Measurements from ENCODE around the gene TMF1.

The TMF1 gene

DNA sequence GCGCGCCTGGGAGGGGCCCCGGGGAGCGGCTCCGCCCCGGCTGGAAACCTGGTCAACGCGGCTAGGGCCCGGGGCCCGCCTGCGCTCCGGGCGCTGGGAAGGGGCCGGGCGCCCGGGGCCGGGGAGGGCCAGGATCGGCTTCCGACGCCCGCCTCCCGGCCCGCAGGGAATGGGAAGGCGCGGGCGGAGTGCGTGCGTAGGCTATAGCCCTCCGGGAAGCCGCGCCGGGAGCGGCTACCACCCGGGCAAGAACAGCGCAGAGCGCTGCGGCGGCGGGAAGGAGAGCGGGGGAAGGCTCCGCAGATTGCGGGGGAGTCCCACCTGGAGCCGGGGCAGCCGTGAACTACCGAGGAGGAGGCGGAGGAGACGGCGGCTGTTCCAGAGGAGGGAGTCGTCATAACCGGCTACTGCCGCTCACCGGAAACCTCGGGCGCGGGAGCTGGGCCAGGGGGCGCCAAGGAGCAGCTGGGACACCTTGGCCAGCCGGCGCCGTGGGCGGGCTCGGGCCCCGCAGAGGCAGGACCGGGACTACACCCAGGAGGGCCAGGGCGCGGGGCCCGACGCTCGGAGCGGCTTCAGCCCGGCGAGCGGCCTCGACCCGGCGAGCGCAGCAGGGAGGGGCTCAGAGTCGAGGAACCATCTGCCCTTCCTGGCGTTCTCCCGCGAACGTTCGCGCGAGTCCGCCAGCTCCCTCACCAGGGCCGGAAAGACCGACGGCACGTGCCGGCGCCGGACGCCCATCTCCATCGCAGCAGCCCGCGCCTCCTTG, 38.7 kb downstream of the TMF1 start, which contains the start of gene EOGT:
EOGT (minus strand) TSS at position 432 of the 769 bp plus-strand sequence. CDS start 3,838 bp downstream, outside the sequence.
- peaks cover 28% of the 10 kb centered on the region for H3K4me1 Mint-ChIP-seq (ENCODE audit: low read depth)
- H3K4me3 Mint-ChIP-seq = peak within 1 kb of the TSS; percentile 92
- peak within 1 kb of the TSS; percentile 90 for H3K27ac Mint-ChIP-seq
- no peaks in the 10 kb centered on the region for H3K27me3 Mint-ChIP-seq (ENCODE audit: low read depth)
- DNase-seq (ENCODE audit: low spot score) = peak; percentile 87
- H3K9me3 Mint-ChIP-seq = no peaks in the 10 kb centered on the region
- H3K36me3 Mint-ChIP-seq (ENCODE audit: low read depth) = peaks cover 19% of the 10 kb centered on the region

DNA sequence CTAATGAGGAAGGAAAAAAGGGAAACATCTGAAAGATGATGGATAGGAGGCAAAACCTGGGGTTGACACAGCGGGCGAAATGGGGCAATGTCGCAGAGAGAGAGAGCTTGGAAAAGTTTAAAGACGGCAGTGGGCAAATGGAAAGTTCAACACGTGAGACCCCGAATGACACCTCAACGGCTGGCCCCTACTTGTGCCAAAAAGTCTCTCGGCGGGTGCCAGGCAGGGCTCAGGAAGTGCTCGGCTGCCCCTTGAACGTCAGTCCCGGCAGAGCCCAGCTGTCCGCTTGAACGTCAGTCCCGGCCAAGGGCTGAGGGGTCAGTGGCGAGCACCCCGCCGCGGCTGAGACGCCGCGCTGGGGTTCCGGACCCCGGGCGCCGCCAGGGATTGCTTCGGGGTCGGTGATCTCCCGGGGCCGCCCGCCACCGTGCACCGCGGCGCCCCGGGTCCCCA, 39.3 kb downstream of the TMF1 start:
- Mint-ChIP-seq H3K27ac (peak overlapping the region; percentile 90), H3K4me3 (peak overlapping the region; percentile 92), H3K27me3 (ENCODE audit: low read depth) (no peaks in the 10 kb centered on the region), H3K4me1 (ENCODE audit: low read depth) (peaks cover 28% of the 10 kb centered on the region), H3K9me3 (no peaks in the 10 kb centered on the region), H3K36me3 (ENCODE audit: low read depth) (peaks cover 21% of the 10 kb centered on the region)
- no peak for DNase-seq (ENCODE audit: low spot score)

DNA sequence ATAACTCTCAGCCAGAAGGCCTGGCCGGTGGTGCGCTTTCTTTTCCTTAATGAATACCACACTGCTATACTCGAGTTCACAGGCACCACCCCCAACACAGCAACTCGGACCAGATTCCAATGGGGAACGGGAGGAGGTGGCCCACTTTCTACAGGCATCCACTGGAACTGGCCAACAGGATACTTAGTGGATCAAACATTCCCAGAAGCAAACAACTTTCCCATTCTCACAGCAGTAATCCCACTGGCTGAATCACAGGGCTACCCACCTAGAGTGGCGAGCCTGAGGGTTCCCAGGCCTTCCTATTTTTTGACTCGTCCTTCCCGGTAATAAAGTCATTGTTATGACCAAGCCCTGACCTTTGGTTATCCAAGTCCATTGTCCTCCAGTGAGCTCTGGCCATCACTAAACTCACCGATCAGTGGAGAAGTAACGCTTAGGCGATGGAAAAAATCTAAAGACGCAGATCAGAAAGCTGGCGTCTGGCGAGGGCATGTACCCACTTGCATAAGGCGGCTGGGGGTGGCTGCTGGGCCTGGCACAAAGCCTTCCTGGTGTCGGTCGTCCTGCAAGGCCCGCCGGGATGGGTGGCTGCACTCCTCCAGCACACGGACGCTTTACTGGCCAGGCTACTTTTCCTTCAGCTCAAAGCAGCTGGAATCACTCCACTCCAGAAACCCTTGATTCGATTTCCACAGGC, 39.9 kb downstream of the TMF1 start:
- H3K4me3 Mint-ChIP-seq = peak overlapping the region; percentile 92
- peak overlapping the region; percentile 90 for H3K27ac Mint-ChIP-seq
- peaks cover 28% of the 10 kb centered on the region for H3K4me1 Mint-ChIP-seq (ENCODE audit: low read depth)

DNA sequence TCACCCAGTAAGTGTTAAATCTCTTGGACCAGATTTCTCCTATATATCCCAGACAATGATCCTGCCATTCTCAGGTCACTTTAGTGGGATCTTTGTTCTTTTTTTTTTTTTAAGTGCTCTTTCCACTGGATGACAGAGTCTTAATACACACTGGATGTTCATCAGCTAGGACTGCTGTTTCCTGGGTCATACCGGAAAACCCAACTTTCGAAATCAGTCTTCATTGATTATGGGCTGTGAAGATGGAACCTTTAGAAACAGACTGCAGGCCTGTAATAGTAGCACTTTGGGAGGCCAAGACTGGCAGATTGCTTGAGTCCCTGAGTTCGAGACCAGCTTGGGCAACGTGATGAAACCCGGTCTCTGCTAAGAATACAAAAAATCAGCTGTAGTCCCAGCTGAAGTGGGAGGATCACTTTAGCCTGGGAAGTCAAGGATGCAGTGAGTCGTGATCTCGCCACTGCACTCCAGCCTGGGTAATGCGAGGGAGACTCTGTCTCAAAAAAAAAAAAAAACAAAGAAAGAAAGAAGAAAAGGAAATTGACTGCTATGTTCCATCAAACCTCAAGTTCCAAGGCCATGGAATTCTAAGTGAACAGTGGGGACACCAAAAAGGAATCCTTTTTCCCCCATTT, 40.9 kb downstream of the TMF1 start:
- DNase-seq (ENCODE audit: low spot score) = no peak
- H3K27me3 Mint-ChIP-seq (ENCODE audit: low read depth) = no peaks in the 10 kb centered on the region
- no peak overlapping the region for H3K27ac Mint-ChIP-seq
- no peaks in the 10 kb centered on the region for H3K9me3 Mint-ChIP-seq
- peak overlapping the region; percentile 63 for H3K4me3 Mint-ChIP-seq
- H3K4me1 Mint-ChIP-seq (ENCODE audit: low read depth) = peaks cover 24% of the 10 kb centered on the region
- peaks cover 13% of the 10 kb centered on the region for H3K36me3 Mint-ChIP-seq (ENCODE audit: low read depth)

More for the DNA sequence above, 39.9 kb downstream of the TMF1 start:
- Mint-ChIP-seq H3K27me3 (ENCODE audit: low read depth) (no peaks in the 10 kb centered on the region), H3K9me3 (no peaks in the 10 kb centered on the region), H3K36me3 (ENCODE audit: low read depth) (peaks cover 17% of the 10 kb centered on the region)
- DNase-seq (ENCODE audit: low spot score) = no peak

DNA sequence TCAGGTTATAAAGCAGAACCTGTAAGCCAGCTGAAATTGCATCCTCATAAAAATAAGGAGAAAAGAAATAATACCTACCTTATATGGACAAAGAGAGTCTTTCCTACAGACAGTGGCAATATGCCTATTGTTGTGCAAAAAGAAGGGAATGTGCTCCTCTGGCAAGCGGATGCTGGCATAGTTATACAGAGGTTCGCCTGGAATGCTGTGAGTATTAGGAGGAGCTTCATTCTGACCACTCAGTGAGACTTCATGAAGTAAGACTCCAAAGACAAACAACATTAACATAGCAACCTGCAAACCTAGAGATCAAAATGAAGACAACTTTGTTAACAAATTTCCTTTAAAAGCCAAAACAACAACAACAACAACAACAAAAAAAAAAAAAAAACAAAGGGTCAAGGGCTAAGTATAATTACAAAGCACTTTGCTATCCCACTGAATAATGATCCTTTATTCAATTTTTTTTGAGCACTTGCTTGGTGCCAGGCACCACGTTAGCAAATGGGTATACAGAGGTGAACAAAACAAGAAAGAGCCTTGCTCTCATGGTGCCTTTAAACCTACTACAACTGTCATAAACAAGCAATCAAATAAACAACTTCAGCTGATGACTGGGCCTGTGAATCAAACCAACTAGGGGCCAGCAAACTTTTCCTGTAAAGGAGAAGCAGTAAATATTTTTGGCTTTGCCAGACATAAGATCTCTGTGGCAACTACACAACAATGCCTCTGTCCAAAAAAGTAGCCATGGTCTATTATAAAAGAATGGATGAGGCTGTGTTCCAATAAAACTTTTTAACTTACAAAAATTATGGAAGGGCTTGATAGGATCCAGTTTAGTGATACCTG, 42.3 kb downstream of the TMF1 start:
- peaks cover 15% of the 10 kb centered on the region for H3K36me3 Mint-ChIP-seq (ENCODE audit: low read depth)
- H3K27me3 Mint-ChIP-seq (ENCODE audit: low read depth) = no peaks in the 10 kb centered on the region
- DNase-seq (ENCODE audit: low spot score) = no peak
- no peak overlapping the region for H3K27ac Mint-ChIP-seq
- no peak overlapping the region for H3K4me3 Mint-ChIP-seq
- peaks cover 18% of the 10 kb centered on the region for H3K4me1 Mint-ChIP-seq (ENCODE audit: low read depth)
- H3K9me3 Mint-ChIP-seq = no peaks in the 10 kb centered on the region

DNA sequence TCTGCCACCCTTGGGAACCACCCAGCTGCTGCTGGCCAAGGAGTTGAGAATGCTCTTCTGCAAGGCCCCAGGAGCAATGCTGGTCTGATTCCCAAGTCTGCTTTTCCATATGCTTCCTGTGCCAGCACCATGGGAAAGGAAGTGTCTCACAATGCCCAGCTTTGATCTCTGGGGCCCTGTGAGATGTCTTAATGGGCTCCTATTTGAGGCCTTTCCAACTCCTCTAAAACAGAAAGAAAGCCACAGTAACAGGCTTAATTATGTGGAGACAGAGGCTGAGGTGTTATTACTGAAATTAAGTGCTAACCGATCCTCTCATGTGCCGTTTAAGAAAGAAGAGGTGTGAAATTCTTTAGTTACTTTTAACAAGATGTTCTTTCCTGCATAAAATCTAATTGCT, 43.2 kb downstream of the TMF1 start:
- Mint-ChIP-seq H3K4me1 (ENCODE audit: low read depth) (peaks cover 10% of the 10 kb centered on the region), H3K27ac (no peak overlapping the region), H3K4me3 (no peak overlapping the region), H3K36me3 (ENCODE audit: low read depth) (peaks cover 18% of the 10 kb centered on the region), H3K9me3 (no peaks in the 10 kb centered on the region), H3K27me3 (ENCODE audit: low read depth) (no peaks in the 10 kb centered on the region)
- no peak for DNase-seq (ENCODE audit: low spot score)

DNA sequence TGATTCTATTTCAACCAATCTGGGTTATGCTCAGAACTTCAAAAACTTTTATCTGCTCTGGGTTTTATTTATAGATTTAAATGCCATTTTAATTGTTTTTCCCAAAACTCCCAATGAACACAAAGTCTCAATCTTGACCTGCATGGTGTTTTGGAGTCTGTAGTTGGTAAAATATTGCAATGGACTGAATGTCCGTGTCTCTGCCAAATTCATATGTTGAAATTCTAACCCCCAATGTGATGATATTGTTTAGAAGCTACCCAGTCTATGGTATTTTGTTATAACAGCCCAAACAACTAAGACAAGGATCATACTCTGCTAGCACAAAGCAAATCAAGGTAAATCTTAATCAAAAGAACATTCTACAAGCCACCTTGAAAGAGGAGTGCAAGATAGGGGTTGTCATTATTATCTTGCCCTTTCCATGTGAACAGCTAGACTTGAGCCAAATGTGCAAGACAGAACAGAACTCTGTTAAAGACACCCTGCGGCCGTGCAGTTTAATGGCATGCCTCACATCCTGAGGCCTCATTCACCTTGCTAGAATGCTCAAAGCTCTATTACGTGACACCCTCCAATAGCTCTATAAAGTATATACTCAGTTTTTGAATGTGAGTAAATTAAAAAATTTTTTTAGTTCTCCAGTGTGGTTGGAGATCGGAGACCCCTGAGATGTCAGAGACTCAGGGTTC, 46.2 kb downstream of the TMF1 start:
- H3K36me3 Mint-ChIP-seq (ENCODE audit: low read depth) = peaks cover 18% of the 10 kb centered on the region
- no peaks in the 10 kb centered on the region for H3K4me1 Mint-ChIP-seq (ENCODE audit: low read depth)
- H3K4me3 Mint-ChIP-seq = no peak overlapping the region
- no peaks in the 10 kb centered on the region for H3K27me3 Mint-ChIP-seq (ENCODE audit: low read depth)
- DNase-seq (ENCODE audit: low spot score) = no peak
- H3K9me3 Mint-ChIP-seq = no peaks in the 10 kb centered on the region
- no peak overlapping the region for H3K27ac Mint-ChIP-seq

DNA sequence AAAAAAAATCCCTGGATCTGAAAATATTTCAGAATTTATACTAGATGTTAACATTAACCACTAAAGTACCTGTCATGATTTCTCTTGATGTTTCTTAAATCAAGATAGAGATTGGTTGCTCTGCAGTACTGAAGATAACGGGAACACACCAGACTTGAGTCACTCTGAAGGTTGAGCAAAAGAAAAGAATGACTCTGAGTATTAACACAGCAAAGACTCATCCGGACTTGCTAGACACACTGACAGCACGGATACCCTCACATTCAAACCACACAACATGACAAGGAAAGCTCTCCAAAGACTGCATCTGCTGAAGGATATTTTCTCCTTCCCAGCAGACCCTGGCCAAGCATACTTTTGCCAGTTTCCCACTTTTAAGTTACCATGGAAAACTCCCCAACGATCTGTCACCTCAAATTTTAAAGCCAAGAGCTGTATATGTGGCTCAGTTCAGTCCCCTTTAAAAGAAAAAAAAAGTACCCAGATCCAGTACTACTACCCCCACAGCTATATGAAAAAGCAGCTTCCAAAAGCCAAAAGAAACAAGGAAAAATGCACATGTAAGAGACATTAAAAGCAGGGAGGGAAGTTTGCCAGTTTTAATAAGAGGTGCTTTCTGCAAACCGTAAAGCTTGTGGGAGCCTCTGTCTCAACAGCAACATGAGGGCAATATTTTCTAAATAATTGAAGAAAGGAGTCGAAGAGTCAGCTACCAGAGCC, 46.9 kb downstream of the TMF1 start:
- Mint-ChIP-seq H3K27ac (no peak overlapping the region), H3K27me3 (ENCODE audit: low read depth) (no peaks in the 10 kb centered on the region), H3K4me3 (no peak overlapping the region), H3K36me3 (ENCODE audit: low read depth) (peaks cover 18% of the 10 kb centered on the region), H3K9me3 (no peaks in the 10 kb centered on the region), H3K4me1 (ENCODE audit: low read depth) (no peaks in the 10 kb centered on the region)
- DNase-seq (ENCODE audit: low spot score) = no peak

DNA sequence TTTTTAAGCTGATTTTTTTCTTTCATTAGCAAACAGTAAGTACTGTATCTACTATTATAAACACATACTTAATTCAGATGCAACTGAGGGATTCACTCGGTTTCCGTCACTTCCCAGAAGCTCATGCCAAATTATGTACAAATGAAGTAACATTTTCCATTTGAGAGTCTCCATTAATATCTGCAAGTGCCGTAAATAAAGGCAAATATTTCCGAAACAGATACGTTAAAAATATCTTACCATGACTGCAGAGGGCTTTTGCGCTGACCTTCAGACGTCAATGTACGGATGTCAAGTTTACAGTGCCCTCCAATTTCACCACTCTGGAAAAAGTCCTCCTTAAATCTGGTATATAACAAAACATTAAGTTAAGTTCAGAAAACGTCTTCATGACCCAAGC, 48.0 kb downstream of the TMF1 start:
- H3K4me1 Mint-ChIP-seq (ENCODE audit: low read depth) = peaks cover 2% of the 10 kb centered on the region
- H3K27ac Mint-ChIP-seq = no peak overlapping the region
- no peaks in the 10 kb centered on the region for H3K27me3 Mint-ChIP-seq (ENCODE audit: low read depth)
- H3K4me3 Mint-ChIP-seq = no peak overlapping the region
- DNase-seq (ENCODE audit: low spot score) = no peak
- no peaks in the 10 kb centered on the region for H3K9me3 Mint-ChIP-seq
- H3K36me3 Mint-ChIP-seq (ENCODE audit: low read depth) = peaks cover 20% of the 10 kb centered on the region

DNA sequence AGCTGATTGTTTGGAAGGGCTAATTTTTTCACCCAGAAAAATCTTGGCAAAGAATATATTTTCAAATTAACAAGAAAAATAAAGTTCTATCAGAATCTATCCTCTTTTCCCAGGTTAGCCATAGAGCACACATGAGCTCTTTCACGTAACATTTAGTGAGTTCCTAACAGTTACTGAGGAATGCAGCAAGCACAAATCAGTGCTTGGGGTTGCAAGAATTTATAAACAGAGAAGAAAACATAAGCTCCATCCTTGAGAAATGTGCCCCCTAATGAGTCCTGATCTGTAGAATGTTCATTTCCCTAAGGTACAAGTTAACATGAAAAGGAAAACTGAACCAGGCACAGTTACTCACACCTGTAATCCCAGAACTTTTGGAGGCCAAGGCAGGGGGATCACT, 52.5 kb downstream of the TMF1 start:
- Mint-ChIP-seq H3K36me3 (ENCODE audit: low read depth) (peaks cover 28% of the 10 kb centered on the region), H3K4me3 (no peak overlapping the region), H3K27ac (no peak overlapping the region), H3K9me3 (no peaks in the 10 kb centered on the region), H3K4me1 (ENCODE audit: low read depth) (peaks cover 6% of the 10 kb centered on the region), H3K27me3 (ENCODE audit: low read depth) (no peaks in the 10 kb centered on the region)
- DNase-seq (ENCODE audit: low spot score) = no peak

DNA sequence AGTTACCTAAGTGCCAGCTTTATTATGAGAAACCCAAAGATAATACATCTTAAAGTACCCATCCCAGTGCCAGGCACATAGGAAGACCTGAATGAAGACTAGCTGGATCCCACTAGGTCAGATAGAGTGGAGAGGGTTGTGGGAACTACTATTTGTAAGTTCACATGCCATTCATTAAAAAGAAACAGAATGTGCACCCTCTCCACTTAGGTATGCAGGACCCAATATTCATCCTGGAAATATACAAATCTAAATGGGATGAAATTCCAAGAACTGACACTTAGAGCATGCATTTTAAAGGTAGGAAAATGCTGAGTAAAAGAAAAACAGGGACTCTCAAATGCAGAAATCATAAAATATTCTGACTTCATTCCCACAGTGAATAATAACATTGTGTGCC, 53.0 kb downstream of the TMF1 start:
- H3K36me3 Mint-ChIP-seq (ENCODE audit: low read depth) = peaks cover 27% of the 10 kb centered on the region
- H3K4me1 Mint-ChIP-seq (ENCODE audit: low read depth) = peaks cover 6% of the 10 kb centered on the region
- no peak for DNase-seq (ENCODE audit: low spot score)
- H3K27me3 Mint-ChIP-seq (ENCODE audit: low read depth) = no peaks in the 10 kb centered on the region
- no peak overlapping the region for H3K4me3 Mint-ChIP-seq
- no peak overlapping the region for H3K27ac Mint-ChIP-seq
- no peaks in the 10 kb centered on the region for H3K9me3 Mint-ChIP-seq

DNA sequence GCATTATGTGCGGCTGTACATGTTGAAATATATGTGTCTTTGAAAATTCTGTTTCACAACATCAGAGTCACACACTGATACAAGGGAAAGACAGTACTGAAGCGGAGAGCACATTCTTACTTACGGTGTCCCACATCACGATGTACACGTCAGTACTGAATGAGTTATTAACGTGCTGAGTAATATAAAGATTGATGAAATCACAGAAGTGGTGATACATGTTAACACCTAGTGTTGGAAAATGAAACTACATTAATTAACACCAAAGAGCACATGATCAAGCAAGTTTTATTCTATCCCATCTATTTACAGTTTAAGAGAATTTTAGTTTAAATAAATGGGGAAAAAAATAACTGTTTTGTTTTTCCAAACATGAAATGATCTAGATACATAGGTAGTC, 54.2 kb downstream of the TMF1 start:
- DNase-seq (ENCODE audit: low spot score) = no peak
- no peak overlapping the region for H3K4me3 Mint-ChIP-seq
- H3K9me3 Mint-ChIP-seq = no peaks in the 10 kb centered on the region
- no peak overlapping the region for H3K27ac Mint-ChIP-seq
- no peaks in the 10 kb centered on the region for H3K27me3 Mint-ChIP-seq (ENCODE audit: low read depth)
- peaks cover 29% of the 10 kb centered on the region for H3K36me3 Mint-ChIP-seq (ENCODE audit: low read depth)
- H3K4me1 Mint-ChIP-seq (ENCODE audit: low read depth) = peaks cover 6% of the 10 kb centered on the region

All from T-helper 2 cell treated with Interferon-gamma antibody and Interleukin-4, amounts not matched to agents 5 μg/mL and 100 μg/mL, for 36 hours (primary cell).